Progenitor cell of endocrine pancreas (in vitro differentiated cells): ENCODE measurements around the gene CENPP. TPM values are rescaled to one million over a fixed set of nuclear protein-coding genes. Genes with fewer than 3 reads are reported as not detected.

ENCODE experiments used
- DNase-seq: peaks from one replicate; pipeline ENCODE4 v3.0.0; 2021; ENCODE audit warnings: low spot score; ENCODE audit not compliant: unreplicated experiment
- H3K27ac Mint-ChIP-seq: 2 replicates; pipeline ENCODE4 v1.8.0; 2021; ENCODE audit warnings: mild to moderate bottlenecking, moderate library complexity, mixed read lengths
- H3K27me3 Mint-ChIP-seq: 2 replicates; pipeline ENCODE4 v1.8.0; 2021; ENCODE audit warnings: mixed read lengths
- H3K36me3 Mint-ChIP-seq: 2 replicates; pipeline ENCODE4 v1.8.0; 2022; ENCODE audit warnings: mixed read lengths; ENCODE audit not compliant: insufficient read depth
- H3K4me1 Mint-ChIP-seq: 2 replicates; pipeline ENCODE4 v1.8.0; 2021; ENCODE audit warnings: low read depth, mixed read lengths
- H3K4me3 Mint-ChIP-seq: 2 replicates; pipeline ENCODE4 v1.8.0; 2021; ENCODE audit warnings: low read depth, mild to moderate bottlenecking, moderate library complexity, mixed read lengths
- H3K9me3 Mint-ChIP-seq: 2 replicates; pipeline ENCODE4 v1.8.0; 2021; ENCODE audit warnings: low read depth, mixed read lengths
- total RNA-seq: library from RNA; stranded (reverse); gene quantifications from 2 replicates; pipeline ENCODE4 v1.2.1, GENCODE V29; 2021
- TF ChIP-seq, protein P1 (sequence below): fragments of 200-600 bp; sonication (generic); IDR thresholded peaks from one replicate; pipeline ENCODE4 v1.5.0; 2021; ENCODE audit warnings: antibody characterized with exemption, mild to moderate bottlenecking; ENCODE audit not compliant: unreplicated experiment

CENPP gene
- total RNA-seq, 1 donor from 2014 or later, result 5.0 TPM

DNA sequence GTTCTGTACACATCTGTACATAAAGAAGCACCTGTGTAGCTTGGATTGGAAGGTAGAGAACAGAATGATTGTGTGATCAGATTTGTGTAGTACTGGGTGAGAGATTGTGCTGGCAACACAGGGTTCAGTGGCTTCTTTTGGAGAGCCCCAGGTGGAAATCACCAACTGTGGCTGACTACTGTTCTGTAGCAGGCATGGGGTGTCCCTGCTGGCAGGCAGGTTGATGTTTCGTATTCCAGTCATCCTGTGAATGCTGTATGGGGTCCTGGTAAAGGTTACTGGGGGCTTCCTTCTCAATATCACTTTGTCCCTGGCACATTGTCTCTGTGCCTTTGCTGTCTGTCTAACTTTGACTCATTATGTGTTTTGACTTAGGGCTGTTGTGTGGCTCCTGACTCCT lies 151.2 kb downstream of the CENPP start:
- no peaks in the 10 kb centered on the region for H3K27me3 Mint-ChIP-seq
- no peaks in the 10 kb centered on the region for H3K9me3 Mint-ChIP-seq
- peaks cover 6% of the 10 kb centered on the region for H3K4me1 Mint-ChIP-seq
- no peaks in the 10 kb centered on the region for H3K36me3 Mint-ChIP-seq
- no peak for DNase-seq
- H3K4me3 Mint-ChIP-seq, result no peak overlapping the region
- H3K27ac Mint-ChIP-seq, result no peak overlapping the region
- TF ChIP-seq, protein P1, sequence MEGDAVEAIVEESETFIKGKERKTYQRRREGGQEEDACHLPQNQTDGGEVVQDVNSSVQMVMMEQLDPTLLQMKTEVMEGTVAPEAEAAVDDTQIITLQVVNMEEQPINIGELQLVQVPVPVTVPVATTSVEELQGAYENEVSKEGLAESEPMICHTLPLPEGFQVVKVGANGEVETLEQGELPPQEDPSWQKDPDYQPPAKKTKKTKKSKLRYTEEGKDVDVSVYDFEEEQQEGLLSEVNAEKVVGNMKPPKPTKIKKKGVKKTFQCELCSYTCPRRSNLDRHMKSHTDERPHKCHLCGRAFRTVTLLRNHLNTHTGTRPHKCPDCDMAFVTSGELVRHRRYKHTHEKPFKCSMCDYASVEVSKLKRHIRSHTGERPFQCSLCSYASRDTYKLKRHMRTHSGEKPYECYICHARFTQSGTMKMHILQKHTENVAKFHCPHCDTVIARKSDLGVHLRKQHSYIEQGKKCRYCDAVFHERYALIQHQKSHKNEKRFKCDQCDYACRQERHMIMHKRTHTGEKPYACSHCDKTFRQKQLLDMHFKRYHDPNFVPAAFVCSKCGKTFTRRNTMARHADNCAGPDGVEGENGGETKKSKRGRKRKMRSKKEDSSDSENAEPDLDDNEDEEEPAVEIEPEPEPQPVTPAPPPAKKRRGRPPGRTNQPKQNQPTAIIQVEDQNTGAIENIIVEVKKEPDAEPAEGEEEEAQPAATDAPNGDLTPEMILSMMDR, result no peak

DNA sequence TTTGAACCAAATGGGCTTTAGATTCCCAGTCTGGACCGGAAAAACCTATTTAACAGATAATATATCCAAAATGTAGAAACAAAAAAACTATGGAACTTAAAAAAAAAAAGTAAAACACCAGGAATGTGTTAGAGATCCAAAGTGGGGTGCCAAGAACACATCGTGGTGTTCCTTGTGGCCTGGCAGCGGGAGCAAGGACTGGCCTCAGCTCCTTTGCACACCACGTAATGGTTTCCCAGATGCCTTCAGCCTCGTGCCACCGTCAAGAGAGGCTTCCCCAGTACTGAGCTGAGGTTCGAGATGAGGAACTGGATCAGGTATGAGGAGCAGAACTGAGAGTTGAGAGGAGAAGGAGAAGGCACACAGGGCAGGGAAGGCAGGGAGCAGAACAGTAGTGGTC lies 153.0 kb downstream of the CENPP start:
- Mint-ChIP-seq H3K4me1 (peaks cover 6% of the 10 kb centered on the region), H3K4me3 (no peak overlapping the region), H3K36me3 (no peaks in the 10 kb centered on the region), H3K9me3 (no peaks in the 10 kb centered on the region), H3K27me3 (no peaks in the 10 kb centered on the region), H3K27ac (no peak overlapping the region)
- TF ChIP-seq, protein P1, result no peak
- no peak for DNase-seq

DNA sequence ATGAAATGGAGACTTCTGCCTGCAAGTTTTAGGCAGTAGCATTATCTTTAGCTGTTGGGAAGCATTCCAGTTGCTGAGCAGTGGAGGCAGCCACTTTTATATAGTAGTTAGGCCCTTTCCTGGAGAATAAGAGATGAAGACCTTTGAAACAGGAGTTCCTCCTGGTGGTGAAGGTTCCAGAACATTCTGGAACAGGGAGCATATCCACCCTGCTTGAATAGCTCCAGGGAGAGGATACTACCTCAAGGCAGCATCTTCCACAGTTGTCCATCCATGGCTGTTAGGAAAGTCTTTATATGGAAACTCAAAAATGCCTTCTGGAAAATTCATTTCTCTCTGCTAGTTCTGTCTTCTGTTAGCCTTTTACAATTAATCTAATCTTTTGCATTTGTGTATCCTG lies 153.6 kb downstream of the CENPP start:
- H3K4me1 Mint-ChIP-seq, result peaks cover 6% of the 10 kb centered on the region
- TF ChIP-seq, protein P1, result no peak
- no peak overlapping the region for H3K4me3 Mint-ChIP-seq
- no peaks in the 10 kb centered on the region for H3K36me3 Mint-ChIP-seq
- no peak for DNase-seq
- H3K9me3 Mint-ChIP-seq, result no peaks in the 10 kb centered on the region
- H3K27ac Mint-ChIP-seq, result no peak overlapping the region
- no peaks in the 10 kb centered on the region for H3K27me3 Mint-ChIP-seq

DNA sequence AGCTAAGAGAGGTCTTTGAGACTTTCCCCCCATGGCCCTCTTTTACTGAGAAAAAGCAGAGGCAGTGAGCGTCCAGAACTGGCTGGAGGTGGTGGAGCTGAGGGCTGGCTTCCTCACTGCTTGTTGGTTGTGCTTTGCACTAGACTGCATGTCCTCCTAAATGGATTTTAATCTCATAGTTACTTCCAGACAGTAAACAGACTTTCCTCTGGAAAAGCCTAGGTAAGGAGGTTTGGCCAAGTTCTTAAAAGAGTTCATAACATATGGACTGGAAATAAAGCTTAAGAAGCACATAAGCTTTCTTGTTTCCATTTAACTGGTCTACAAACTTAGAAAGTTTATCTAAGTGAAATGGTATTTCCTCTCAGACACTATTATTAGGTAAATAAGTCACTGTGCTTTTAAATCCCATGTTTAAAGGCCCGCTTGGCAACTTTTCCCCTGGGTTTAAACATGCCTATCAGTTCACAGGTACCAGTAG lies 154.6 kb downstream of the CENPP start:
- DNase-seq, result no peak
- no peak overlapping the region for H3K27ac Mint-ChIP-seq
- TF ChIP-seq, protein P1, result no peak
- no peaks in the 10 kb centered on the region for H3K27me3 Mint-ChIP-seq
- H3K36me3 Mint-ChIP-seq, result no peaks in the 10 kb centered on the region
- no peak overlapping the region for H3K4me3 Mint-ChIP-seq
- H3K9me3 Mint-ChIP-seq, result no peaks in the 10 kb centered on the region
- H3K4me1 Mint-ChIP-seq, result peaks cover 6% of the 10 kb centered on the region

DNA sequence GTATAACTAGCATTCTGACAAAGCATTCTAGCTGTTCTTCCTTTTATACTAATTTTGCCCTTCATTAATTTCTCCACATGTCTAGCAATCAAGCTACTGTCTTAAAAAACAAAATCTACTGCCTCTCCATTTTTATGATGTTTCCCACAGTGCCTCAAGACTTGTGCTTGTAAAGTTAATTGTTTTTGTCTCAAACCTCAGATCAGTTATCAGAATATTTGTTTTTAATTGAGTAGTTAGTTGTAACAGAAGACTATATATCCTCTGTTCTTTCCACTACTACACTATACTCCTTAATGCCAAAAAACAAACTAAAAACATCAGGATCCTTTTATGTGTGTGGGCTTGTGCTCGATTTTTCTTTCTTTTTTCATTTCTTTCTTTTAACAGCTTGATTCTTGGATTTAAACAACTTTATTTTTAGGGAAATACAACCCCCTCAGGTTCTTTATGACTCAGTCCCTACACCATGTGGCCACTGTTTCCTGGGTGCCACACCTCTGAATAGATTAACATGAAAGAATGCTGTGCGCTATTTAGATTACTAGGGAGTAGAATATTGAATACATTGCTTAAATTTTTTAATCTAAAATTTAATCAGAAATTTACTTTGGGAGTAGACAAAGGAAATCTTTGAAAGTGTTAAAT lies 155.4 kb downstream of the CENPP start:
- no peak for DNase-seq
- H3K4me1 Mint-ChIP-seq, result peaks cover 6% of the 10 kb centered on the region
- no peak overlapping the region for H3K27ac Mint-ChIP-seq
- H3K9me3 Mint-ChIP-seq, result no peaks in the 10 kb centered on the region
- H3K4me3 Mint-ChIP-seq, result no peak overlapping the region
- no peaks in the 10 kb centered on the region for H3K27me3 Mint-ChIP-seq
- no peaks in the 10 kb centered on the region for H3K36me3 Mint-ChIP-seq
- TF ChIP-seq, protein P1, result no peak
